Measurements from ENCODE around the gene SLC35B3.

SLC35B3 gene

GRCh38 chr6:8420031-8420588 is 15.2 kb downstream of the SLC35B3 start:
- H4K8ac ChIP-seq (ENCODE audit: low read depth, low read length), result no peak overlapping the region
- no peak overlapping the region for H3K14ac ChIP-seq (ENCODE audit: low read length)
- no peak overlapping the region for H2BK12ac ChIP-seq (ENCODE audit: low read length)
- H3K27ac ChIP-seq (ENCODE audit: low read depth, low read length), result no peak overlapping the region
- no peaks in the 10 kb centered on the region for H3K27me3 ChIP-seq (ENCODE audit: insufficient read depth, low read length)
- no peak overlapping the region for H3K4ac ChIP-seq (ENCODE audit: low read depth, low read length)
- no peaks in the 10 kb centered on the region for H3K79me1 ChIP-seq (ENCODE audit: low read length)
- no peak overlapping the region for H2AFZ ChIP-seq (ENCODE audit: insufficient read depth, low read length, poor library complexity)
- H3K4me2 ChIP-seq (ENCODE audit: low read length), result no peak overlapping the region
- H3K36me3 ChIP-seq (ENCODE audit: control insufficient read depth in 1 of 2, insufficient read depth in 2 of 2, low read length in 2 of 2), result peaks cover 3 to 12% of the 10 kb centered on the region in 2 experiments
- H3K4me3 ChIP-seq (ENCODE audit: low read depth, low read length), result no peak overlapping the region
- no peak overlapping the region for H4K91ac ChIP-seq (ENCODE audit: low read depth, low read length)
- no peak overlapping the region for H2AK5ac ChIP-seq (ENCODE audit: low read length)
- no peaks in the 10 kb centered on the region for H3K9me3 ChIP-seq (ENCODE audit: insufficient read depth, low read depth, low read length)
- no peak overlapping the region for H3K23ac ChIP-seq (ENCODE audit: low read length)
- H3K79me2 ChIP-seq (ENCODE audit: control insufficient read depth, insufficient read depth, low read length, poor library complexity), result no peaks in the 10 kb centered on the region
- DNase-seq, result no peak
- no peak overlapping the region for H3K18ac ChIP-seq (ENCODE audit: low read length)
- no peaks in the 10 kb centered on the region for H3K4me1 ChIP-seq (ENCODE audit: control insufficient read depth in 1 of 2, insufficient read depth in 2 of 2, low read length in 2 of 2)
- H4K12ac ChIP-seq (ENCODE audit: low read depth, low read length), result no peak overlapping the region
- no peak overlapping the region for H2BK120ac ChIP-seq (ENCODE audit: insufficient read depth, low read length, poor library complexity)
- no peak overlapping the region for H2BK5ac ChIP-seq (ENCODE audit: low read depth, low read length, poor library complexity)
- no peak overlapping the region for H3K9ac ChIP-seq (ENCODE audit: low read length)
- WGBS (ENCODE audit: extremely low coverage, insufficient coverage, insufficient read length), result no CpG with 5 or more reads among the region's 3 CpGs

GRCh38 chr6:8415913-8416312 is 19.4 kb downstream of the SLC35B3 start:
- Histone ChIP-seq H2BK12ac (ENCODE audit: low read length) (no peak overlapping the region), H2BK5ac (ENCODE audit: low read depth, low read length, poor library complexity) (no peak overlapping the region), H3K9me3 (ENCODE audit: insufficient read depth, low read depth, low read length) (peaks cover 2% of the 10 kb centered on the region), H2BK120ac (ENCODE audit: insufficient read depth, low read length, poor library complexity) (no peak overlapping the region), H3K23ac (ENCODE audit: low read length) (no peak overlapping the region), H3K4me2 (ENCODE audit: low read length) (no peak overlapping the region), H4K8ac (ENCODE audit: low read depth, low read length) (no peak overlapping the region), H3K18ac (ENCODE audit: low read length) (no peak overlapping the region), H3K9ac (ENCODE audit: low read length) (no peak overlapping the region), H2AFZ (ENCODE audit: insufficient read depth, low read length, poor library complexity) (no peak overlapping the region), H3K27ac (ENCODE audit: low read depth, low read length) (no peak overlapping the region), H3K4me1 (ENCODE audit: control insufficient read depth in 1 of 2, insufficient read depth in 2 of 2, low read length in 2 of 2) (no peaks in the 10 kb centered on the region), H3K36me3 (ENCODE audit: control insufficient read depth in 1 of 2, insufficient read depth in 2 of 2, low read length in 2 of 2) (peaks cover 2 to 17% of the 10 kb centered on the region in 2 experiments), H3K79me1 (ENCODE audit: low read length) (no peaks in the 10 kb centered on the region), H3K4me3 (ENCODE audit: low read depth, low read length) (no peak overlapping the region), H3K14ac (ENCODE audit: low read length) (no peak overlapping the region), H4K12ac (ENCODE audit: low read depth, low read length) (no peak overlapping the region), H3K4ac (ENCODE audit: low read depth, low read length) (no peak overlapping the region), H3K27me3 (ENCODE audit: insufficient read depth, low read length) (no peaks in the 10 kb centered on the region), H4K91ac (ENCODE audit: low read depth, low read length) (no peak overlapping the region), H3K79me2 (ENCODE audit: control insufficient read depth, insufficient read depth, low read length, poor library complexity) (no peaks in the 10 kb centered on the region), H2AK5ac (ENCODE audit: low read length) (no peak overlapping the region)
- no CpG with 5 or more reads among the region's 2 CpGs for WGBS (ENCODE audit: extremely low coverage, insufficient coverage, insufficient read length)
- no peak for DNase-seq

GRCh38 chr6:8415280-8415679 is 20.1 kb downstream of the SLC35B3 start:
- H2BK5ac ChIP-seq (ENCODE audit: low read depth, low read length, poor library complexity), result no peak overlapping the region
- no peak overlapping the region for H3K23ac ChIP-seq (ENCODE audit: low read length)
- H3K27me3 ChIP-seq (ENCODE audit: insufficient read depth, low read length), result no peaks in the 10 kb centered on the region
- H3K4me3 ChIP-seq (ENCODE audit: low read depth, low read length), result no peak overlapping the region
- no peak overlapping the region for H3K4me2 ChIP-seq (ENCODE audit: low read length)
- H2BK120ac ChIP-seq (ENCODE audit: insufficient read depth, low read length, poor library complexity), result no peak overlapping the region
- no peaks in the 10 kb centered on the region for H3K4me1 ChIP-seq (ENCODE audit: control insufficient read depth in 1 of 2, insufficient read depth in 2 of 2, low read length in 2 of 2)
- DNase-seq, result no peak
- peaks cover 2 to 19% of the 10 kb centered on the region in 2 experiments for H3K36me3 ChIP-seq (ENCODE audit: control insufficient read depth in 1 of 2, insufficient read depth in 2 of 2, low read length in 2 of 2)
- H3K9ac ChIP-seq (ENCODE audit: low read length), result no peak overlapping the region
- no peaks in the 10 kb centered on the region for H3K79me1 ChIP-seq (ENCODE audit: low read length)
- H2AFZ ChIP-seq (ENCODE audit: insufficient read depth, low read length, poor library complexity), result no peak overlapping the region
- no peak overlapping the region for H2AK5ac ChIP-seq (ENCODE audit: low read length)
- no peak overlapping the region for H4K12ac ChIP-seq (ENCODE audit: low read depth, low read length)
- no peak overlapping the region for H3K14ac ChIP-seq (ENCODE audit: low read length)
- no peak overlapping the region for H3K18ac ChIP-seq (ENCODE audit: low read length)
- no peak overlapping the region for H2BK12ac ChIP-seq (ENCODE audit: low read length)
- peaks cover 2% of the 10 kb centered on the region for H3K9me3 ChIP-seq (ENCODE audit: insufficient read depth, low read depth, low read length)
- H3K79me2 ChIP-seq (ENCODE audit: control insufficient read depth, insufficient read depth, low read length, poor library complexity), result no peaks in the 10 kb centered on the region
- H3K27ac ChIP-seq (ENCODE audit: low read depth, low read length), result no peak overlapping the region
- WGBS (ENCODE audit: extremely low coverage, insufficient coverage, insufficient read length), result no CpG with 5 or more reads among the region's 3 CpGs
- no peak overlapping the region for H4K8ac ChIP-seq (ENCODE audit: low read depth, low read length)
- H3K4ac ChIP-seq (ENCODE audit: low read depth, low read length), result no peak overlapping the region
- no peak overlapping the region for H4K91ac ChIP-seq (ENCODE audit: low read depth, low read length)

- Histone ChIP-seq H3K4me2 (ENCODE audit: low read length) (no peak overlapping the region), H3K9me3 (ENCODE audit: insufficient read depth, low read depth, low read length) (peaks cover 2% of the 10 kb centered on the region)
These were observed 20.5 kb downstream of the SLC35B3 start for GRCh38 chr6:8414844-8415243.

More at GRCh38 chr6:8414844-8415243, 20.5 kb downstream of the SLC35B3 start:
- H3K4me1 ChIP-seq (ENCODE audit: control insufficient read depth in 1 of 2, insufficient read depth in 2 of 2, low read length in 2 of 2), result no peaks in the 10 kb centered on the region
- no peak overlapping the region for H2AFZ ChIP-seq (ENCODE audit: insufficient read depth, low read length, poor library complexity)
- H3K27me3 ChIP-seq (ENCODE audit: insufficient read depth, low read length), result no peaks in the 10 kb centered on the region
- no peak overlapping the region for H4K12ac ChIP-seq (ENCODE audit: low read depth, low read length)
- H3K79me1 ChIP-seq (ENCODE audit: low read length), result no peaks in the 10 kb centered on the region
- H4K91ac ChIP-seq (ENCODE audit: low read depth, low read length), result no peak overlapping the region
- H3K18ac ChIP-seq (ENCODE audit: low read length), result no peak overlapping the region
- no peak overlapping the region for H2BK12ac ChIP-seq (ENCODE audit: low read length)
- H2BK120ac ChIP-seq (ENCODE audit: insufficient read depth, low read length, poor library complexity), result no peak overlapping the region
- H3K4me3 ChIP-seq (ENCODE audit: low read depth, low read length), result no peak overlapping the region
- no peaks in the 10 kb centered on the region for H3K79me2 ChIP-seq (ENCODE audit: control insufficient read depth, insufficient read depth, low read length, poor library complexity)
- no peak overlapping the region for H2BK5ac ChIP-seq (ENCODE audit: low read depth, low read length, poor library complexity)
- no peak overlapping the region for H3K27ac ChIP-seq (ENCODE audit: low read depth, low read length)
- no peak for DNase-seq
- no peak overlapping the region for H2AK5ac ChIP-seq (ENCODE audit: low read length)
- H4K8ac ChIP-seq (ENCODE audit: low read depth, low read length), result no peak overlapping the region
- no peak overlapping the region for H3K23ac ChIP-seq (ENCODE audit: low read length)
- no peak overlapping the region for H3K14ac ChIP-seq (ENCODE audit: low read length)
- no peak overlapping the region for H3K4ac ChIP-seq (ENCODE audit: low read depth, low read length)
- no peak overlapping the region for H3K9ac ChIP-seq (ENCODE audit: low read length)
- H3K36me3 ChIP-seq (ENCODE audit: control insufficient read depth in 1 of 2, insufficient read depth in 2 of 2, low read length in 2 of 2), result peaks cover 2 to 21% of the 10 kb centered on the region in 2 experiments
- no CpG with 5 or more reads among the region's 3 CpGs for WGBS (ENCODE audit: extremely low coverage, insufficient coverage, insufficient read length)

Measured in trophoblast cell (in vitro differentiated cells and primary cell).